Suprapubic skin (tissue), 3 donors: Measurements from ENCODE around the gene SPOCK1.

Experiments
- EP300 ChIP-seq: sonication (generic); formaldehyde crosslinking; IDR thresholded peaks from one replicate; pipeline ENCODE4 v1.6.1; 2017; ENCODE audit warnings: antibody characterized with exemption
- POLR2A ChIP-seq, 2 donors: fragments of 450-650 bp; IDR thresholded peaks; one replicate each; pipeline ENCODE4 v1.6.1; 2017; ENCODE audit warnings: antibody characterized with exemption in 2 of 2, mild to moderate bottlenecking in 2 of 2, moderate library complexity in 2 of 2
- TF ChIP-seq, protein P1 (sequence below), 2 donors: fragments of 200-600 bp in 1 of 2; fragments of 450-650 bp in 1 of 2; sonication (generic) in 1 of 2; IDR thresholded peaks; one replicate each; pipeline ENCODE4 v1.5.1; 2016 to 2019; ENCODE audit warnings: antibody characterized with exemption in 2 of 2, mild to moderate bottlenecking in 1 of 2, moderate library complexity in 1 of 2

DNA sequence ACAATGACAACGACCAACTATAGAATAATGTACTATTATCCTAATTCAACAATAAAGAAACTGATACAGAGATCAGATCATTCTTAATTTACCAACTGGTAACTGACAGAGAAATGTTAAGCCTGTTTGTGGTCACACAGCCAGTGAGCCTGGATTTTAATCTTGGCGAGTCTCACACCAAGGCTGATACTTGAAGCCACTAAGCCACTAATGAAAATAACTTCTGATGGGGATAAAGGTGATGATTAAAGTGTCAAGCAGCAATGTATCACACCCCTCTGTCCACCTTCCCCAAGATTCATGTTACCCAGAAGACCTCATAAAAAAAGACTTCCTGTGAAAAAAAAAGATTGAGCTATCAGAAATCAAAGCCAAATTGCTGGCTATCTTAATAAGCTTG lies 350.5 kb downstream of the SPOCK1 start:
- no peak for TF ChIP-seq POLR2A (IDR thresholded peaks at IDR 0.05)
- TF ChIP-seq, protein P1, sequence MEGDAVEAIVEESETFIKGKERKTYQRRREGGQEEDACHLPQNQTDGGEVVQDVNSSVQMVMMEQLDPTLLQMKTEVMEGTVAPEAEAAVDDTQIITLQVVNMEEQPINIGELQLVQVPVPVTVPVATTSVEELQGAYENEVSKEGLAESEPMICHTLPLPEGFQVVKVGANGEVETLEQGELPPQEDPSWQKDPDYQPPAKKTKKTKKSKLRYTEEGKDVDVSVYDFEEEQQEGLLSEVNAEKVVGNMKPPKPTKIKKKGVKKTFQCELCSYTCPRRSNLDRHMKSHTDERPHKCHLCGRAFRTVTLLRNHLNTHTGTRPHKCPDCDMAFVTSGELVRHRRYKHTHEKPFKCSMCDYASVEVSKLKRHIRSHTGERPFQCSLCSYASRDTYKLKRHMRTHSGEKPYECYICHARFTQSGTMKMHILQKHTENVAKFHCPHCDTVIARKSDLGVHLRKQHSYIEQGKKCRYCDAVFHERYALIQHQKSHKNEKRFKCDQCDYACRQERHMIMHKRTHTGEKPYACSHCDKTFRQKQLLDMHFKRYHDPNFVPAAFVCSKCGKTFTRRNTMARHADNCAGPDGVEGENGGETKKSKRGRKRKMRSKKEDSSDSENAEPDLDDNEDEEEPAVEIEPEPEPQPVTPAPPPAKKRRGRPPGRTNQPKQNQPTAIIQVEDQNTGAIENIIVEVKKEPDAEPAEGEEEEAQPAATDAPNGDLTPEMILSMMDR (IDR thresholded peaks at IDR 0.05): no peak
- TF ChIP-seq EP300: no peak
